PC-3 (cell line): ENCODE measurements around the gene IRX6. TPM values are rescaled to one million over a fixed set of nuclear protein-coding genes. Genes with fewer than 3 reads are reported as not detected.

Experiments
- ATAC-seq: fragments of 200-7000 bp; cut with Tn5 transposase; 2 replicates; pipeline ENCODE4 v1.9.1; 2020; ENCODE audit warnings: mild to moderate bottlenecking, moderate library complexity
- BruUV-seq: library from RNA; stranded (reverse); fragments of 400-500 nt; replicated peaks from 2 replicates; lab custom pipeline; 2021; lab: Mats Ljungman, UMichigan
- CTCF ChIA-PET: fragments of 300-600 bp; sonication (Branson Sonifier 250); formaldehyde crosslinking; loops from one replicate; lab custom pipeline; 2022; ENCODE audit warnings: antibody characterized with exemption; lab: Charles Lee
- POLR2A ChIA-PET: fragments of 300-600 bp; sonication (Branson Sonifier 250); formaldehyde crosslinking; loops from one replicate; lab custom pipeline; 2022; ENCODE audit warnings: antibody characterized with exemption; ENCODE audit not compliant: unreplicated experiment; lab: Charles Lee
- DNase-seq: peaks from one replicate; pipeline ENCODE4 v3.0.0-alpha.2; 2015
- H2AFZ ChIP-seq: fragments of 300-600 bp; sonication (generic); 2 replicates; pipeline ENCODE4 v1.6.0; 2016; ENCODE audit warnings: antibody characterized with exemption, low read length
- H3F3A ChIP-seq: fragments of 300-600 bp; sonication (generic); one replicate; pipeline ENCODE4 v1.6.0; 2017; ENCODE audit warnings: antibody characterized with exemption, low read length, control low read depth, mild to moderate bottlenecking; ENCODE audit not compliant: unreplicated experiment
- H3K27ac ChIP-seq: fragments of 300-600 bp; sonication (generic); 2 replicates; pipeline ENCODE4 v1.5.1; 2016; ENCODE audit warnings: mild to moderate bottlenecking, low read length
- H3K27me3 ChIP-seq: fragments of 300-600 bp; sonication (generic); 2 replicates; pipeline ENCODE4 v1.6.1; 2016; ENCODE audit warnings: low read length, mixed read lengths
- H3K36me3 ChIP-seq: fragments of 300-600 bp; sonication (generic); 2 replicates; pipeline ENCODE4 v1.6.1; 2016; ENCODE audit warnings: low read depth, mixed run types, low read length, mixed read lengths
- H3K4me1 ChIP-seq: fragments of 300-600 bp; sonication (generic); 2 replicates; pipeline ENCODE4 v1.5.1; 2016; ENCODE audit warnings: low read length; ENCODE audit not compliant: insufficient read depth
- H3K4me2 ChIP-seq: fragments of 300-600 bp; sonication (generic); 2 replicates; pipeline ENCODE4 v1.6.0; 2016; ENCODE audit warnings: low read length
- H3K4me3 ChIP-seq: fragments of 300-600 bp; sonication (generic); 2 replicates; pipeline ENCODE4 v1.5.1; 2016; ENCODE audit warnings: mild to moderate bottlenecking, low read length, mixed read lengths
- H3K79me2 ChIP-seq: fragments of 300-600 bp; sonication (generic); 2 replicates; pipeline ENCODE4 v1.6.1; 2017; ENCODE audit warnings: low read length, mixed read lengths
- H3K9ac ChIP-seq: fragments of 300-600 bp; sonication (generic); 2 replicates; pipeline ENCODE4 v1.6.0; 2016; ENCODE audit warnings: mild to moderate bottlenecking, low read length
- H3K9me2 ChIP-seq: fragments of 300-600 bp; sonication (generic); replicated peaks from 2 replicates; pipeline ENCODE4 v1.6.1; 2016; ENCODE audit warnings: mixed run types, low read length, mixed read lengths
- H3K9me3 ChIP-seq: fragments of 300-600 bp; sonication (generic); 2 replicates; pipeline ENCODE4 v1.6.1; 2016; ENCODE audit warnings: low read length, mixed read lengths
- H4K20me1 ChIP-seq: fragments of 300-600 bp; sonication (generic); 2 replicates; pipeline ENCODE4 v1.6.1; 2016; ENCODE audit warnings: low read length, mixed read lengths
- EZH2 ChIP-seq: fragments of 300-600 bp; sonication (generic); IDR thresholded peaks from one replicate; pipeline ENCODE4 v1.6.1; 2017; ENCODE audit warnings: antibody characterized with exemption, mild to moderate bottlenecking, low read length; ENCODE audit not compliant: unreplicated experiment
- EZH2phosphoT487 ChIP-seq: fragments of 300-600 bp; sonication (generic); IDR thresholded peaks from 2 replicates; pipeline ENCODE4 v1.6.1; 2018; ENCODE audit warnings: mild to moderate bottlenecking, antibody characterized with exemption, low read length, borderline replicate concordance
- intact Hi-C: fragments of 100-400 bp; cut with micrococcal nuclease; formaldehyde crosslinking; loops from 2 replicates; pipeline ENCODE4 v1.9.0; 2023
- total RNA-seq: library from RNA; depleted of rRNA; stranded (reverse); fragments of >200 nt; gene quantifications from 2 replicates; pipeline ENCODE4 v1.2.3, GENCODE V29; 2014
- TF ChIP-seq, protein P1 (sequence below): fragments of 300-600 bp; sonication (generic); conservative IDR thresholded peaks from 2 replicates; pipeline ENCODE4 v1.5.1; 2017; ENCODE audit warnings: antibody characterized with exemption, low read depth, mild to moderate bottlenecking, low read length

Gene IRX6
- total RNA-seq, 1 experiment from 2014 or later, result not detected

DNA sequence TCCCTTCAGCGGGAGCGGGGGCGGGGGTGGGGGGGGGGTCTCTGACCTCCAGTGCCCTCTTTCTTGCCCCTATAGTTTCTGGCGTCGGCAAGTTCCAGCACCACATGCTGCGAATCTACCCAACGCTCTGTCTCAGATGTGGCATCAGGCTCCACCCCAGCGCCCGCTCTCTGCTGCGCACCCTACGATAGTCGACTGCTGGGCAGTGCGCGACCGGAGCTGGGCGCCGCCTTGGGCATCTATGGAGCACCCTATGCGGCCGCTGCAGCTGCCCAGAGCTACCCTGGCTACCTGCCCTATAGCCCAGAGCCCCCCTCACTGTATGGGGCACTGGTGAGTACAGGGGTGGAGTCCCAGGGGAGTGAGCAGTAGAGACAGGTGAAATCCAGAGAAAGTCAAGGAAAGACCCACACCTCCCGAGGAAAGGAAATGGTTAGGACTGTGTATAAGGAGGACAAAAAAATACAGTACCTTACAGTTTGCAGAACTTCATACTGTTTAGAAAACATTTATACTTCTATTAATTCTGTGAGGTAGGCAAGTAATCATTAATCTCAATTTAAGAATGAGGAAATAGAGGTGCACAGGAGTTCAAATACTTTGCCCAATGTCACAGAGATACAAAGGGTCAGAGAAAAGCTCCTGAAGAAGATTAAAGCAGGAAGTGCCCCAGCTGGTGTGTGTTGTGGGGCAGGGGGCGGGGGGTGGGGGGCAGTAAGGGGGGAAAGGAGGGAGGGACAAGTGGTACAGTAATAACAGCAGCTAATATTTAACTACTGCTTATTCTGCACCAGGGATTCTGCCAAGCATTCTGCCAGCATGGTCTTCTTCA lies 2.5 kb downstream of the IRX6 start:
- no peaks in the 10 kb centered on the region for H3F3A ChIP-seq
- no peaks in the 10 kb centered on the region for H3K79me2 ChIP-seq
- no peaks in the 10 kb centered on the region for H4K20me1 ChIP-seq
- no peak overlapping the region for H2AFZ ChIP-seq
- no peak overlapping the region for H3K4me3 ChIP-seq
- POLR2A ChIA-PET, result no interaction called here
- no peaks in the 10 kb centered on the region for H3K9me2 ChIP-seq
- H3K27ac ChIP-seq, result no peak overlapping the region
- TF ChIP-seq EZH2phosphoT487, result no peak
- TF ChIP-seq EZH2, result no peak
- TF ChIP-seq, protein P1, sequence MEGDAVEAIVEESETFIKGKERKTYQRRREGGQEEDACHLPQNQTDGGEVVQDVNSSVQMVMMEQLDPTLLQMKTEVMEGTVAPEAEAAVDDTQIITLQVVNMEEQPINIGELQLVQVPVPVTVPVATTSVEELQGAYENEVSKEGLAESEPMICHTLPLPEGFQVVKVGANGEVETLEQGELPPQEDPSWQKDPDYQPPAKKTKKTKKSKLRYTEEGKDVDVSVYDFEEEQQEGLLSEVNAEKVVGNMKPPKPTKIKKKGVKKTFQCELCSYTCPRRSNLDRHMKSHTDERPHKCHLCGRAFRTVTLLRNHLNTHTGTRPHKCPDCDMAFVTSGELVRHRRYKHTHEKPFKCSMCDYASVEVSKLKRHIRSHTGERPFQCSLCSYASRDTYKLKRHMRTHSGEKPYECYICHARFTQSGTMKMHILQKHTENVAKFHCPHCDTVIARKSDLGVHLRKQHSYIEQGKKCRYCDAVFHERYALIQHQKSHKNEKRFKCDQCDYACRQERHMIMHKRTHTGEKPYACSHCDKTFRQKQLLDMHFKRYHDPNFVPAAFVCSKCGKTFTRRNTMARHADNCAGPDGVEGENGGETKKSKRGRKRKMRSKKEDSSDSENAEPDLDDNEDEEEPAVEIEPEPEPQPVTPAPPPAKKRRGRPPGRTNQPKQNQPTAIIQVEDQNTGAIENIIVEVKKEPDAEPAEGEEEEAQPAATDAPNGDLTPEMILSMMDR, result no peak
- intact Hi-C loops, result no loop called here
- H3K36me3 ChIP-seq, result no peaks in the 10 kb centered on the region
- no TSS peak for BruUV-seq
- CTCF ChIA-PET, result no interaction called here
- 0 out of 2 replicates have a peak, but pooled peaks cover 6% of the 10 kb centered on the region for H3K27me3 ChIP-seq
- H3K9ac ChIP-seq, result no peak overlapping the region
- H3K9me3 ChIP-seq, result no peaks in the 10 kb centered on the region
- H3K4me2 ChIP-seq, result no peak overlapping the region
- ATAC-seq (no peak), DNase-seq (no peak)
- no peaks in the 10 kb centered on the region for H3K4me1 ChIP-seq

DNA sequence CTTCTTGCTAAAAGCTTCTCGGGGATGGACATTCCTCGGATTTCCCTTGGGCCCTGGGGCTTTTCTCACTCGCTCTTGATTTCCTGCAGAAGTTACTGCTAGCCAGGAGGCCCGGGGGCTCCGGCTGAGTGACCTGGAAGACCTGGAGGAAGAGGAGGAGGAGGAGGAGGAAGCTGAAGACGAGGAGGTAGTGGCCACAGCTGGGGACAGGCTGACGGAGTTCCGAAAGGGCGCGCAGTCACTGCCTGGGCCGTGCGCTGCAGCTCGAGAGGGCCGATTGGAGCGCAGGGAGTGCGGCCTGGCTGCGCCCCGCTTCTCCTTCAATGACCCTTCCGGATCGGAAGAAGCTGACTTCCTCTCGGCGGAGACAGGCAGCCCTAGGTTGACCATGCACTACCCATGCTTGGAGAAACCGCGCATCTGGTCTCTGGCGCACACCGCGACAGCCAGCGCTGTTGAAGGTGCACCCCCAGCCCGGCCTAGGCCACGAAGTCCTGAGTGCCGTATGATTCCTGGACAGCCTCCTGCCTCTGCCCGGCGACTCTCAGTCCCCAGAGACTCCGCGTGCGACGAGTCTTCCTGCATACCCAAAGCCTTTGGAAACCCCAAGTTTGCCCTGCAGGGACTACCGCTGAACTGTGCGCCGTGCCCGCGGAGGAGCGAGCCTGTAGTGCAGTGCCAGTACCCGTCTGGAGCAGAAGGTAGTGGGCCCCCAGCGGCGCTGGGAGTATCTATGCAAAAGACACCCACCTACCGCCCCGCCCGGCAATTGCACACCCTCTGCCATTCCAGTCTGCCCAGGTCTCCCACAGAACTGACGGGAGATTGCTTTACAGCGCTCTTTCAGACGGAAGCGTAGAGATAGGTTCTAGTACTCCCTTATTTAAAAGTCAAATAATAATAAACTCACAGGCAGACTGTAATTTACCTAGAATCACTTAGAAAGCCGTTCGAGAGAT lies 4.9 kb downstream of the IRX6 start:
- BruUV-seq, result no TSS peak
- no peak for TF ChIP-seq EZH2phosphoT487
- TF ChIP-seq EZH2, result no peak
- TF ChIP-seq, protein P1, result no peak
- no peaks in the 10 kb centered on the region for H3K36me3 ChIP-seq
- ATAC-seq, result no peak
- H4K20me1 ChIP-seq, result no peaks in the 10 kb centered on the region
- no peak overlapping the region for H3K4me2 ChIP-seq
- no peaks in the 10 kb centered on the region for H3K9me2 ChIP-seq
- no peak for DNase-seq
- intact Hi-C loops, result no loop called here
- no peaks in the 10 kb centered on the region for H3K79me2 ChIP-seq
- H3K9ac ChIP-seq, result no peak overlapping the region
- no peaks in the 10 kb centered on the region for H3K27me3 ChIP-seq
- H2AFZ ChIP-seq, result no peak overlapping the region
- H3K27ac ChIP-seq, result no peak overlapping the region
- no peak overlapping the region for H3K4me3 ChIP-seq
- ChIA-PET CTCF (no interaction called here), POLR2A (no interaction called here)
- H3K4me1 ChIP-seq, result no peaks in the 10 kb centered on the region
- H3F3A ChIP-seq, result no peaks in the 10 kb centered on the region
- no peaks in the 10 kb centered on the region for H3K9me3 ChIP-seq
